Calu3 (cell line): ENCODE measurements around the gene TBL1X. TPM values are rescaled to one million over a fixed set of nuclear protein-coding genes. Genes with fewer than 3 reads are reported as not detected.

ENCODE experiments used
- BruUV-seq: library from RNA; stranded (reverse); fragments of 400-500 nt; replicated peaks from 2 replicates; lab custom pipeline; 2021; lab: Mats Ljungman, UMichigan
- CTCF ChIA-PET: fragments of 300-600 bp; sonication (Branson Sonifier 250); formaldehyde crosslinking; loops from one replicate; lab custom pipeline; 2022; ENCODE audit warnings: antibody characterized with exemption; lab: Charles Lee
- DNase-seq: peaks from one replicate; pipeline ENCODE4 v3.0.0; 2022
- H3K27ac Mint-ChIP-seq: one replicate; pipeline ENCODE4 v1.8.0; 2022; ENCODE audit warnings: mixed read lengths; ENCODE audit not compliant: unreplicated experiment
- H3K27me3 Mint-ChIP-seq: one replicate; pipeline ENCODE4 v1.8.0; 2022; ENCODE audit warnings: mixed read lengths; ENCODE audit not compliant: unreplicated experiment
- H3K36me3 Mint-ChIP-seq: one replicate; pipeline ENCODE4 v1.8.0; 2022; ENCODE audit warnings: mild to moderate bottlenecking, moderate library complexity, mixed read lengths; ENCODE audit not compliant: insufficient read depth, unreplicated experiment
- H3K4me1 Mint-ChIP-seq: one replicate; pipeline ENCODE4 v1.8.0; 2022; ENCODE audit warnings: mild to moderate bottlenecking, low read depth, mixed read lengths; ENCODE audit not compliant: unreplicated experiment
- H3K4me3 Mint-ChIP-seq: one replicate; pipeline ENCODE4 v1.8.0; 2022; ENCODE audit warnings: mild to moderate bottlenecking, low read depth, moderate library complexity, mixed read lengths; ENCODE audit not compliant: unreplicated experiment
- H3K9me3 Mint-ChIP-seq: one replicate; pipeline ENCODE4 v1.8.0; 2022; ENCODE audit warnings: low read depth, mixed read lengths; ENCODE audit not compliant: unreplicated experiment
- CTCF ChIP-seq: fragments of 200-600 bp; IDR thresholded peaks from one replicate; pipeline ENCODE4 v1.8.0; 2022; ENCODE audit warnings: antibody characterized with exemption; ENCODE audit not compliant: unreplicated experiment
- intact Hi-C: fragments of 100-400 bp; cut with micrococcal nuclease; formaldehyde crosslinking; loops from one replicate; pipeline ENCODE4 v1.10.0; 2022; ENCODE audit not compliant: unreplicated experiment
- total RNA-seq: library from RNA; stranded (reverse); gene quantifications from 2 replicates; pipeline ENCODE4 v1.2.3, GENCODE V29; 2022

Gene TBL1X
- total RNA-seq, 1 experiment from 2014 or later: 25.0 TPM

- peaks cover 4% of the 10 kb centered on the region for H3K36me3 Mint-ChIP-seq
- CTCF ChIA-PET: interaction anchor here (0.6 kb wide), 1 partner anchor 12 kb away, joined by 4 read pairs; no protein-coding TSS in a partner anchor
- H3K27me3 Mint-ChIP-seq: no peaks in the 10 kb centered on the region
- H3K4me3 Mint-ChIP-seq: no peak overlapping the region
- BruUV-seq: no TSS peak
- no peak overlapping the region for H3K27ac Mint-ChIP-seq
- no peaks in the 10 kb centered on the region for H3K4me1 Mint-ChIP-seq
- intact Hi-C loops: no loop called here
- TF ChIP-seq CTCF: no peak
- no peak for DNase-seq
- H3K9me3 Mint-ChIP-seq: no peaks in the 10 kb centered on the region
Measured at GRCh38 chrX:9650091-9650490, 185.2 kb downstream of the TBL1X start.

GRCh38 chrX:9651737-9652136 lies 186.9 kb downstream of the TBL1X start:
- Mint-ChIP-seq H3K27ac (no peak overlapping the region), H3K9me3 (no peaks in the 10 kb centered on the region), H3K27me3 (no peaks in the 10 kb centered on the region), H3K4me3 (no peak overlapping the region), H3K36me3 (peaks cover 4% of the 10 kb centered on the region), H3K4me1 (no peaks in the 10 kb centered on the region)
- DNase-seq: no peak
- intact Hi-C loops: no loop called here
- BruUV-seq: no TSS peak
- CTCF ChIA-PET: no interaction called here
- no peak for TF ChIP-seq CTCF

- CTCF ChIA-PET: no interaction called here
- peaks cover 4% of the 10 kb centered on the region for H3K36me3 Mint-ChIP-seq
- H3K27me3 Mint-ChIP-seq: no peaks in the 10 kb centered on the region
- no peak for TF ChIP-seq CTCF
- intact Hi-C loops: no loop called here
- no peak overlapping the region for H3K4me3 Mint-ChIP-seq
- H3K27ac Mint-ChIP-seq: no peak overlapping the region
- BruUV-seq: no TSS peak
- no peak for DNase-seq
- no peaks in the 10 kb centered on the region for H3K4me1 Mint-ChIP-seq
- H3K9me3 Mint-ChIP-seq: no peaks in the 10 kb centered on the region
Measured at GRCh38 chrX:9654929-9655328, 190.1 kb downstream of the TBL1X start.

GRCh38 chrX:9656277-9656676 lies 191.4 kb downstream of the TBL1X start:
- Mint-ChIP-seq H3K4me3 (no peak overlapping the region), H3K4me1 (no peaks in the 10 kb centered on the region), H3K36me3 (peaks cover 4% of the 10 kb centered on the region), H3K9me3 (no peaks in the 10 kb centered on the region), H3K27me3 (no peaks in the 10 kb centered on the region), H3K27ac (no peak overlapping the region)
- DNase-seq: no peak
- BruUV-seq: no TSS peak
- CTCF ChIA-PET: no interaction called here
- no peak for TF ChIP-seq CTCF
- intact Hi-C loops: no loop called here
